SK-N-SH (cell line): ENCODE results near the gene PPP2R2B. TPM values are rescaled to one million over a fixed set of nuclear protein-coding genes. Genes with fewer than 3 reads are reported as not detected.

Source experiments
- CTCF ChIA-PET: fragments of 300-600, 350-600 bp; formaldehyde crosslinking; extraction: SDS; loops from one replicate; lab custom pipeline; 2021; lab: Yijun Ruan, JAX
- POLR2A ChIA-PET: fragments of 350-600 bp; sonication (Branson Sonifier 250); formaldehyde crosslinking; extraction: SDS; loops from one replicate; lab custom pipeline; 2020; ENCODE audit warnings: antibody characterized with exemption, inconsistent platforms; lab: Yijun Ruan, JAX
- DNase-seq: peaks from one replicate; pipeline ENCODE4 v3.0.0; 2012
- H2AFZ ChIP-seq: fragments of 200-600 bp; sonication (generic); 2 replicates; pipeline ENCODE4 v1.8.1; 2016; ENCODE audit warnings: antibody characterized with exemption, mild to moderate bottlenecking, low read depth
- H3F3A ChIP-seq: fragments of 200-600 bp; sonication (generic); replicated peaks from 2 replicates; pipeline ENCODE3; 2016; ENCODE audit warnings: antibody characterized with exemption, mild to moderate bottlenecking; ENCODE audit not compliant: insufficient read depth
- H3K27ac ChIP-seq, 2 experiments: fragments of 200-500 bp in 1 of 2; fragments of 200-600 bp in 1 of 2; sonication (Bioruptor generic) in 1 of 2; sonication (generic), shearing (Covaris generic) in 1 of 2; 2 replicates each; pipeline versions ENCODE4 v1.5.1 to v1.6.1; 2014 to 2016; ENCODE audit warnings: low read depth in 2 of 2, inconsistent platforms in 1 of 2, low read length in 1 of 2, mild to moderate bottlenecking in 1 of 2, mixed read lengths in 1 of 2
- H3K27me3 ChIP-seq: fragments of 200-600 bp; sonication (generic), shearing (Covaris generic); 2 replicates; pipeline ENCODE4 v1.6.1; 2016; ENCODE audit warnings: mixed run types; ENCODE audit not compliant: insufficient read depth
- H3K36me3 ChIP-seq, 2 experiments: fragments of 200-500 bp in 1 of 2; fragments of 200-600 bp in 1 of 2; sonication (Bioruptor generic) in 1 of 2; sonication (generic) in 1 of 2; replicated peaks in 1 of 2; 2 replicates each; pipeline versions ENCODE3 to v1.5.1; 2014 to 2016; ENCODE audit warnings: low read length in 1 of 2, mild to moderate bottlenecking in 1 of 2; ENCODE audit not compliant: insufficient read depth in 2 of 2, control insufficient read depth in 1 of 2
- H3K4me1 ChIP-seq, 2 experiments: fragments of 200-500 bp in 1 of 2; fragments of 200-600 bp in 1 of 2; sonication (Bioruptor generic) in 1 of 2; sonication (generic), shearing (Covaris generic) in 1 of 2; 2 replicates each; pipeline versions ENCODE4 v1.5.1 to v1.6.1; 2014 to 2016; ENCODE audit warnings: low read depth in 1 of 2, low read length in 1 of 2, mixed run types in 1 of 2; ENCODE audit not compliant: insufficient read depth in 2 of 2, control insufficient read depth in 1 of 2
- H3K4me2 ChIP-seq: fragments of 200-600 bp; sonication (generic), shearing (Covaris generic); 2 replicates; pipeline ENCODE4 v1.6.1; 2017; ENCODE audit warnings: mixed run types
- H3K4me3 ChIP-seq, 2 experiments: fragments of 200-500 bp in 1 of 2; fragments of 200-600 bp in 1 of 2; sonication (Bioruptor generic) in 1 of 2; sonication (generic), shearing (Covaris generic) in 1 of 2; 2 replicates each; pipeline versions ENCODE4 v1.5.1 to v1.8.1; 2014 to 2016; ENCODE audit warnings: low read depth in 2 of 2, inconsistent platforms in 1 of 2, low read length in 1 of 2, mild to moderate bottlenecking in 1 of 2, mixed read lengths in 1 of 2, moderate library complexity in 1 of 2
- H3K79me2 ChIP-seq: fragments of 200-600 bp; sonication (generic); 2 replicates; pipeline ENCODE4 v1.8.1; 2017; ENCODE audit warnings: mild to moderate bottlenecking; ENCODE audit not compliant: insufficient read depth
- H3K9ac ChIP-seq: fragments of 200-600 bp; sonication (generic); 2 replicates; pipeline ENCODE4 v1.6.1; 2017; ENCODE audit warnings: mixed run types
- H3K9me2 ChIP-seq: fragments of 200-600 bp; sonication (generic); 2 replicates; pipeline ENCODE4 v1.6.1; 2017; ENCODE audit warnings: mixed run types
- H3K9me3 ChIP-seq: fragments of 200-600 bp; sonication (generic); 2 replicates; pipeline ENCODE4 v1.6.1; 2017; ENCODE audit warnings: mixed run types, mild to moderate bottlenecking, moderate library complexity
- H4K20me1 ChIP-seq: fragments of 200-600 bp; sonication (generic); 2 replicates; pipeline ENCODE4 v1.6.1; 2017; ENCODE audit warnings: mild to moderate bottlenecking, mixed run types; ENCODE audit not compliant: insufficient read depth
- FOXJ3 ChIP-seq: sonication (generic); formaldehyde crosslinking; IDR thresholded peaks from 2 replicates; pipeline ENCODE4 v1.5.1; 2020; ENCODE audit warnings: mild to moderate bottlenecking, missing genetic modification reagents
- FOXM1 ChIP-seq: IDR thresholded peaks from 2 replicates; pipeline ENCODE4 v1.4.0; 2012; ENCODE audit warnings: low read depth, mild to moderate bottlenecking
- GABPA ChIP-seq: IDR thresholded peaks from 2 replicates; pipeline ENCODE4 v1.4.0; 2012; ENCODE audit warnings: low read depth, mild to moderate bottlenecking
- GATA2 ChIP-seq: sonication (generic); formaldehyde crosslinking; IDR thresholded peaks from 2 replicates; pipeline ENCODE4 v1.5.0; 2020; ENCODE audit warnings: mild to moderate bottlenecking, missing genetic modification reagents
- REST ChIP-seq: IDR thresholded peaks from 2 replicates; pipeline ENCODE4 v1.6.1; 2012; ENCODE audit warnings: mild to moderate bottlenecking, low read depth, low read length, moderate library complexity
- TAF1 ChIP-seq: IDR thresholded peaks from 2 replicates; pipeline ENCODE4 v1.6.1; 2012; ENCODE audit warnings: low read depth, mild to moderate bottlenecking, low read length, moderate library complexity, borderline replicate concordance
- TCF12 ChIP-seq: IDR thresholded peaks from 2 replicates; pipeline ENCODE4 v1.4.0; 2012
- TEAD4 ChIP-seq: IDR thresholded peaks from 2 replicates; pipeline ENCODE4 v1.4.0; 2012; ENCODE audit warnings: mild to moderate bottlenecking, borderline replicate concordance; ENCODE audit not compliant: insufficient read depth
- WGBS: methylation state at CpG from one replicate; pipeline ENCODE4 v1.1.6; 2017; ENCODE audit warnings: low lambda C conversion rate; 5-methylcytosine and 5-hydroxymethylcytosine counted together
- polyA plus RNA-seq, 3 experiments: library from polyadenylated mRNA; depleted of rRNA; stranded (reverse); fragments of >200 nt; gene quantifications; 2 replicates each; pipeline ENCODE4 v1.2.3, GENCODE V29; 2012

PPP2R2B gene
- polyA plus RNA-seq, 1 of the 3 experiments (the other 2 are of a cell fraction) = 11.4 TPM

GRCh38 chr5:146880966-146881365, 2.4 kb upstream of the PPP2R2B start:
- no peaks in the 10 kb centered on the region for H4K20me1 ChIP-seq

GRCh38 chr5:146877783-146878475, 628 bp downstream of the PPP2R2B start:
- peak overlapping the region; percentile 94 for H3K4me2 ChIP-seq
- TF ChIP-seq TCF12 = no peak
- 0 out of 2 replicates have a peak, but pooled peaks have one; percentile 13 for TF ChIP-seq GATA2 (CRISPR knock-in tag)
- peak; percentile 2; the same call in 1 of the 2 replicates for TF ChIP-seq FOXJ3 (CRISPR knock-in tag)
- 0 out of 2 replicates have a peak, but pooled peaks have one; percentile 10 for TF ChIP-seq TAF1
- peaks cover 10% of the 10 kb centered on the region for H3F3A ChIP-seq
- WGBS = 2% methylated on average over 27 of the region's 59 CpGs
- no peaks in the 10 kb centered on the region for H3K36me3 ChIP-seq
- peak; percentile 79 for DNase-seq
- ChIA-PET CTCF (interaction anchor here (0.5 to 2.0 kb wide), 10 partner anchors 47 to 336 kb away, joined by 3 to 12 read pairs (median 3); no protein-coding TSS in a partner anchor), POLR2A (interaction anchor here (0.9 to 1.7 kb wide), 2 partner anchors 230 to 335 kb away, joined by 3 to 6 read pairs; no protein-coding TSS in a partner anchor)
- H3K79me2 ChIP-seq = no peaks in the 10 kb centered on the region
- H3K4me3 ChIP-seq = peak overlapping the region; percentile 78 to 88
- H3K9ac ChIP-seq = peak overlapping the region; percentile 27; the same call in 1 of the 2 replicates
- peaks cover 0 to 9% of the 10 kb centered on the region in 2 experiments; a peak in 3 of 4 replicates for H3K4me1 ChIP-seq
- peak overlapping the region; percentile 81 for H2AFZ ChIP-seq
- no peaks in the 10 kb centered on the region; the same call in 1 of the 2 replicates for H4K20me1 ChIP-seq
- H3K9me2 ChIP-seq = no peaks in the 10 kb centered on the region
- H3K9me3 ChIP-seq = no peaks in the 10 kb centered on the region
- H3K27ac ChIP-seq = peak overlapping the region in 1 of 2 experiments; percentile 64; a peak in 1 of 4 replicates
- H3K27me3 ChIP-seq = no peaks in the 10 kb centered on the region

More at GRCh38 chr5:146880966-146881365, 2.4 kb upstream of the PPP2R2B start:
- no peaks in the 10 kb centered on the region for H3K36me3 ChIP-seq
- H2AFZ ChIP-seq = no peak overlapping the region
- H3K4me2 ChIP-seq = no peak overlapping the region
- ChIA-PET CTCF (interaction anchor here (1.2 kb wide), 1 partner anchor 14 kb away, joined by 3 read pairs; no protein-coding TSS in a partner anchor), POLR2A (no interaction called here)
- TF ChIP-seq FOXM1 = no peak
- no peak for TF ChIP-seq GABPA
- no peak for TF ChIP-seq TEAD4
- TF ChIP-seq GATA2 (CRISPR knock-in tag) = no peak
- no peak for TF ChIP-seq REST
- TF ChIP-seq, all 33 proteins: peak for 0
- Histone ChIP-seq H3K9ac (no peak overlapping the region), H3K9me3 (no peaks in the 10 kb centered on the region), H3K4me1 (peaks cover 0 to 9% of the 10 kb centered on the region in 2 experiments; a peak in 2 of 4 replicates), H3K27me3 (no peaks in the 10 kb centered on the region), H3F3A (no peaks in the 10 kb centered on the region), H3K27ac (no peak overlapping the region), H3K79me2 (no peaks in the 10 kb centered on the region), H3K9me2 (no peaks in the 10 kb centered on the region), H3K4me3 (no peak overlapping the region)
- DNase-seq = no peak
- 77% methylated on average over 7 of the region's 7 CpGs for WGBS
